ENCODE results near the gene SFXN1. TPM values are rescaled to one million over a fixed set of nuclear protein-coding genes. Genes with fewer than 3 reads are reported as not detected.

Gene SFXN1
- total RNA-seq, 1 donor from 2014 or later = 89.4 TPM

GRCh38 chr5:175456105-175456742, 22.1 kb upstream of the SFXN1 start:
- no peak for TF ChIP-seq CTCF (IDR thresholded peaks at IDR 0.05; ENCODE audit: insufficient read depth, low read depth, low read length)
- TF ChIP-seq EZH2 (IDR thresholded peaks at IDR 0.05; ENCODE audit: insufficient read depth, low read length) = no peak
- no peaks in the 10 kb centered on the region for H3K36me3 Mint-ChIP-seq (ENCODE audit: low read depth, unreplicated experiment)

GRCh38 chr5:175457466-175457865, 20.9 kb upstream of the SFXN1 start:
- Mint-ChIP-seq H3K27ac (ENCODE audit: unreplicated experiment) (no peak overlapping the region), H3K9me3 (ENCODE audit: unreplicated experiment) (no peaks in the 10 kb centered on the region), H3K4me3 (ENCODE audit: unreplicated experiment) (no peak overlapping the region), H3K4me1 (ENCODE audit: low read depth, unreplicated experiment) (no peaks in the 10 kb centered on the region), H3K36me3 (ENCODE audit: low read depth, unreplicated experiment) (no peaks in the 10 kb centered on the region), H3K27me3 (ENCODE audit: low read depth, unreplicated experiment) (peaks cover 15% of the 10 kb centered on the region)
- Histone ChIP-seq H3K4me1 (ENCODE audit: insufficient read depth, low read length) (no peaks in the 10 kb centered on the region), H4K20me1 (ENCODE audit: insufficient read depth, low read length) (no peaks in the 10 kb centered on the region), H3K27ac (ENCODE audit: low read depth, low read length) (no peak overlapping the region), H3K4me3 (ENCODE audit: insufficient read depth, low read depth, low read length) (no peak overlapping the region), H3K9ac (ENCODE audit: low read length) (no peak overlapping the region), H2AFZ (ENCODE audit: low read depth, low read length) (no peak overlapping the region), H3K9me3 (ENCODE audit: insufficient read depth, low read depth, low read length) (no peaks in the 10 kb centered on the region), H3K79me2 (ENCODE audit: insufficient read depth, low read length) (no peaks in the 10 kb centered on the region), H3K4me2 (ENCODE audit: low read length) (no peak overlapping the region), H3K27me3 (ENCODE audit: insufficient read depth, low read length) (peaks cover 8% of the 10 kb centered on the region), H3K36me3 (ENCODE audit: insufficient read depth, low read length) (no peaks in the 10 kb centered on the region)
- FAIRE-seq (no peak), DNase-seq (ENCODE audit: low read depth) (no peak)
- no peak for TF ChIP-seq EZH2 (IDR thresholded peaks at IDR 0.05; ENCODE audit: insufficient read depth, low read length)
- TF ChIP-seq CTCF (IDR thresholded peaks at IDR 0.05; ENCODE audit: insufficient read depth, low read depth, low read length) = no peak

More at GRCh38 chr5:175456105-175456742, 22.1 kb upstream of the SFXN1 start:
- Histone ChIP-seq H3K4me2 (ENCODE audit: low read length) (no peak overlapping the region), H3K9ac (ENCODE audit: low read length) (no peak overlapping the region), H3K9me3 (ENCODE audit: insufficient read depth, low read depth, low read length) (no peaks in the 10 kb centered on the region), H3K79me2 (ENCODE audit: insufficient read depth, low read length) (no peaks in the 10 kb centered on the region), H3K27ac (ENCODE audit: low read depth, low read length) (no peak overlapping the region), H2AFZ (ENCODE audit: low read depth, low read length) (no peak overlapping the region), H3K27me3 (ENCODE audit: insufficient read depth, low read length) (peaks cover 12% of the 10 kb centered on the region), H3K4me1 (ENCODE audit: insufficient read depth, low read length) (no peaks in the 10 kb centered on the region), H3K4me3 (ENCODE audit: insufficient read depth, low read depth, low read length) (no peak overlapping the region), H3K36me3 (ENCODE audit: insufficient read depth, low read length) (no peaks in the 10 kb centered on the region), H4K20me1 (ENCODE audit: insufficient read depth, low read length) (no peaks in the 10 kb centered on the region)
- FAIRE-seq (no peak), DNase-seq (ENCODE audit: low read depth) (no peak)
- H3K27ac Mint-ChIP-seq (ENCODE audit: unreplicated experiment) = no peak overlapping the region
- H3K4me3 Mint-ChIP-seq (ENCODE audit: unreplicated experiment) = no peak overlapping the region
- H3K4me1 Mint-ChIP-seq (ENCODE audit: low read depth, unreplicated experiment) = no peaks in the 10 kb centered on the region
- peaks cover 22% of the 10 kb centered on the region for H3K27me3 Mint-ChIP-seq (ENCODE audit: low read depth, unreplicated experiment)
- no peaks in the 10 kb centered on the region for H3K9me3 Mint-ChIP-seq (ENCODE audit: unreplicated experiment)

- Histone ChIP-seq H3K27ac (ENCODE audit: low read depth, low read length) (no peak overlapping the region), H3K27me3 (ENCODE audit: insufficient read depth, low read length) (peaks cover 6% of the 10 kb centered on the region), H3K4me1 (ENCODE audit: insufficient read depth, low read length) (no peaks in the 10 kb centered on the region), H4K20me1 (ENCODE audit: insufficient read depth, low read length) (no peaks in the 10 kb centered on the region), H3K36me3 (ENCODE audit: insufficient read depth, low read length) (no peaks in the 10 kb centered on the region), H3K9me3 (ENCODE audit: insufficient read depth, low read depth, low read length) (no peaks in the 10 kb centered on the region), H2AFZ (ENCODE audit: low read depth, low read length) (no peak overlapping the region), H3K9ac (ENCODE audit: low read length) (no peak overlapping the region), H3K79me2 (ENCODE audit: insufficient read depth, low read length) (no peaks in the 10 kb centered on the region), H3K4me3 (ENCODE audit: insufficient read depth, low read depth, low read length) (no peak overlapping the region), H3K4me2 (ENCODE audit: low read length) (no peak overlapping the region)
- DNase-seq (ENCODE audit: low read depth) = no peak
- FAIRE-seq = no peak
- H3K9me3 Mint-ChIP-seq (ENCODE audit: unreplicated experiment) = peaks cover 3% of the 10 kb centered on the region
- H3K4me1 Mint-ChIP-seq (ENCODE audit: low read depth, unreplicated experiment) = no peaks in the 10 kb centered on the region
- TF ChIP-seq EZH2 (IDR thresholded peaks at IDR 0.05; ENCODE audit: insufficient read depth, low read length) (no peak), CTCF (IDR thresholded peaks at IDR 0.05; ENCODE audit: insufficient read depth, low read depth, low read length) (peak; percentile 51)
- no peak overlapping the region for H3K4me3 Mint-ChIP-seq (ENCODE audit: unreplicated experiment)
- H3K27me3 Mint-ChIP-seq (ENCODE audit: low read depth, unreplicated experiment) = peaks cover 7% of the 10 kb centered on the region
- H3K27ac Mint-ChIP-seq (ENCODE audit: unreplicated experiment) = no peak overlapping the region
- H3K36me3 Mint-ChIP-seq (ENCODE audit: low read depth, unreplicated experiment) = no peaks in the 10 kb centered on the region
Observed at GRCh38 chr5:175460126-175460525, 18.2 kb upstream of the SFXN1 start.
